ENCODE data around the gene LEUTX.

DNA sequence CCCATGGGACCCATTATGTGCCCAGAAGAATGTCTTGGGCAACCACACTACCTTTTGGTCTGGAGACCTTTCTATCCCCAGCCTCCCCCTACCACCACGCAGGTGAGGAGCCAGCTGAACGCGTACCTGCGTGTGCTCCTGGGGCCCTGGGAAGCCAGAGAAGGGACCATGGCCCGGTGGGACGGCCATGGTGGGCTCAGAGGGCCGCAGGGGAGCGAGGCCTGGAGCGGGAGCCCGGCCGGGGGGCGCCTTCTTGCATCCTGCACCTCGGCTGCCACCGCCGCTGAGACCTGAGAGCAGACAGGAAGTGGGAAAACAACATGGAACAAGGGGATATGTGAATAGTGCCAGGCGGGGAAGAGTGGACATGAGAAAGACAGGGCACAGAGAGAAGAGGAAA is 53.0 kb downstream of the LEUTX start:
- TF ChIP-seq POLR2AphosphoS5 (IDR thresholded peaks at IDR 0.05; ENCODE audit: low read depth, low read length) (no peak), EZH2phosphoT487 (IDR thresholded peaks at IDR 0.05; ENCODE audit: borderline replicate concordance, low read depth) (no peak), NFIC (IDR thresholded peaks at IDR 0.05; ENCODE audit: borderline replicate concordance) (no peak)
- TF ChIP-seq, protein P1, sequence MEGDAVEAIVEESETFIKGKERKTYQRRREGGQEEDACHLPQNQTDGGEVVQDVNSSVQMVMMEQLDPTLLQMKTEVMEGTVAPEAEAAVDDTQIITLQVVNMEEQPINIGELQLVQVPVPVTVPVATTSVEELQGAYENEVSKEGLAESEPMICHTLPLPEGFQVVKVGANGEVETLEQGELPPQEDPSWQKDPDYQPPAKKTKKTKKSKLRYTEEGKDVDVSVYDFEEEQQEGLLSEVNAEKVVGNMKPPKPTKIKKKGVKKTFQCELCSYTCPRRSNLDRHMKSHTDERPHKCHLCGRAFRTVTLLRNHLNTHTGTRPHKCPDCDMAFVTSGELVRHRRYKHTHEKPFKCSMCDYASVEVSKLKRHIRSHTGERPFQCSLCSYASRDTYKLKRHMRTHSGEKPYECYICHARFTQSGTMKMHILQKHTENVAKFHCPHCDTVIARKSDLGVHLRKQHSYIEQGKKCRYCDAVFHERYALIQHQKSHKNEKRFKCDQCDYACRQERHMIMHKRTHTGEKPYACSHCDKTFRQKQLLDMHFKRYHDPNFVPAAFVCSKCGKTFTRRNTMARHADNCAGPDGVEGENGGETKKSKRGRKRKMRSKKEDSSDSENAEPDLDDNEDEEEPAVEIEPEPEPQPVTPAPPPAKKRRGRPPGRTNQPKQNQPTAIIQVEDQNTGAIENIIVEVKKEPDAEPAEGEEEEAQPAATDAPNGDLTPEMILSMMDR (IDR thresholded peaks at IDR 0.05) = no peak
